Stomach (tissue), 9 donors: ENCODE measurements around the gene IRF2BP2. TPM values are rescaled to one million over a fixed set of nuclear protein-coding genes. Genes with fewer than 3 reads are reported as not detected.
A peak's percentile ranks its signal among the peaks of the same experiment; 100 is the strongest.

ENCODE experiments used
- DNase-seq, 2 donors: peaks; one replicate each; pipeline versions ENCODE4 v3.0.0 to v3.0.0-alpha.2; 2013 to 2019
- H3K27ac ChIP-seq, 5 donors: fragments of 200-600 bp in 4 of 5; sonication (generic) in 4 of 5; one replicate each; pipeline ENCODE4 v1.5.1; 2013 to 2019; ENCODE audit warnings: mild to moderate bottlenecking in 1 of 5, moderate library complexity in 1 of 5
- H3K27me3 ChIP-seq, 3 donors: fragments of 200-600 bp; sonication (generic); one replicate each; pipeline ENCODE4 v1.5.1; 2017 to 2019; ENCODE audit warnings: mixed run types in 1 of 3
- H3K36me3 ChIP-seq, 4 donors: fragments of 200-600 bp; sonication (generic); 1 replicate in 3 of 4; 2 replicates in 1 of 4; pipeline ENCODE4 v1.5.1; 2016 to 2019
- H3K4me1 ChIP-seq, 4 donors: fragments of 200-600 bp; sonication (generic); one replicate each; pipeline ENCODE4 v1.5.1; 2016 to 2019
- H3K4me3 ChIP-seq, 4 donors: fragments of 200-600 bp; sonication (generic) in 3 of 4; one replicate each; pipeline ENCODE4 v1.5.1; 2016 to 2019; ENCODE audit warnings: mild to moderate bottlenecking in 1 of 4
- H3K9me3 ChIP-seq, 4 donors: fragments of 200-600 bp; sonication (generic); one replicate each; pipeline ENCODE4 v1.5.1; 2016 to 2019
- EP300 ChIP-seq: sonication (generic); formaldehyde crosslinking; IDR thresholded peaks from one replicate; pipeline ENCODE4 v1.6.1; 2017; ENCODE audit warnings: antibody characterized with exemption
- POLR2A ChIP-seq, 4 donors: fragments of 450-650 bp; IDR thresholded peaks; one replicate each; pipeline ENCODE4 v1.6.1; 2016; ENCODE audit warnings: antibody characterized with exemption in 4 of 4, control low read depth in 2 of 4, mild to moderate bottlenecking in 1 of 4, moderate library complexity in 1 of 4
- POLR2AphosphoS5 ChIP-seq, 3 donors: sonication (generic); formaldehyde crosslinking; IDR thresholded peaks; one replicate each; pipeline ENCODE4 v1.6.1; 2016; ENCODE audit warnings: antibody characterized with exemption in 3 of 3
- WGBS, 5 donors: extraction: QIAGEN DNeasy Blood & Tissue Kit in 3 of 5; methylation state at CpG; one replicate each; pipeline versions ENCODE4 v1.1.5 to v1.1.7; 2013 to 2018; 5-methylcytosine and 5-hydroxymethylcytosine counted together
- intact Hi-C: fragments of 100-400 bp; cut with DNase I; formaldehyde crosslinking; loops from one replicate; pipeline ENCODE4 v1.15.1; 2023; ENCODE audit warnings: low total_unique reads
- polyA plus RNA-seq, 3 donors: library from polyadenylated mRNA; stranded (reverse); fragments of 200-250 nt; gene quantifications; one replicate each; pipeline ENCODE4 v1.2.3, GENCODE V29; 2013
- total RNA-seq, 5 donors: library from RNA; depleted of rRNA; stranded (reverse); fragments of >200 nt; gene quantifications; one replicate each; pipeline versions ENCODE4 v1.1.0 to v1.2.3, GENCODE V29; 2014 to 2016
- TF ChIP-seq, protein P1 (sequence below), 7 experiments: fragments of 450-650 bp in 4 of 7; fragments of 200-600 bp in 3 of 7; sonication (generic) in 3 of 7; IDR thresholded peaks; one replicate each; pipeline ENCODE4 v1.5.1; 2016 to 2019; ENCODE audit warnings: antibody characterized with exemption in 7 of 7, control low read depth in 2 of 7, mild to moderate bottlenecking in 1 of 7
- donor health status: healthy with polysubstance abuse.
- donor health status: Bipolar disorder and iron deficiency.
- donor health status: healthy.

IRF2BP2 gene
- total and polyA plus RNA-seq, 8 donors, result 39.6 to 218 (median 63.1) TPM

DNA sequence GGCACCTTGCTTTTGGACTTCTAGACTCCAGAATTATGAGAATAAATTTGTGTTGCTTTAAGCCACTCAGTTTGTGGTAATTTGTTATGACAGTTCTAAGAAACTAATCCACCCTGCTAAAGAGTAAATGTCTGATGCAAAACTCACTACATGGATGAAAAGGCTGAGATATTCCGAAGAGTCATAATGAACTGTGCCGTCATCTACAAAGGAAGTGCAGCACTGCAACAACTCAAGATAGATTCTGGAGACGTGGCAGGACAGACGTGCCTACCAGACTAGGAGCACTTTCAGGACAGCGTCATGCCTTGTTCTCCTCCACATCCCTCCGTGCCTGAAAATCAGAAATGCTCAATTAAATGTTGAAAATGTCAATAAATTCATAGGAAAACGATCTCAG lies 24.4 kb upstream of the IRF2BP2 start:
- Histone ChIP-seq H3K4me1 (peaks cover 0 to 12% (median 11%) of the 10 kb centered on the region in 4 donors), H3K27me3 (no peaks in the 10 kb centered on the region), H3K9me3 (no peaks in the 10 kb centered on the region), H3K27ac (no peak overlapping the region), H3K36me3 (no peaks in the 10 kb centered on the region), H3K4me3 (no peak overlapping the region)
- DNase-seq, result no peak
- intact Hi-C loops, result no loop called here
- 81 to 93% (median 89%) methylated on average over 7 of the region's 7 CpGs for WGBS, 5 donors
- no peak for TF ChIP-seq POLR2AphosphoS5 (IDR thresholded peaks at IDR 0.05)
- no peak for TF ChIP-seq EP300
- no peak for TF ChIP-seq POLR2A (IDR thresholded peaks at IDR 0.05)
- TF ChIP-seq, protein P1, sequence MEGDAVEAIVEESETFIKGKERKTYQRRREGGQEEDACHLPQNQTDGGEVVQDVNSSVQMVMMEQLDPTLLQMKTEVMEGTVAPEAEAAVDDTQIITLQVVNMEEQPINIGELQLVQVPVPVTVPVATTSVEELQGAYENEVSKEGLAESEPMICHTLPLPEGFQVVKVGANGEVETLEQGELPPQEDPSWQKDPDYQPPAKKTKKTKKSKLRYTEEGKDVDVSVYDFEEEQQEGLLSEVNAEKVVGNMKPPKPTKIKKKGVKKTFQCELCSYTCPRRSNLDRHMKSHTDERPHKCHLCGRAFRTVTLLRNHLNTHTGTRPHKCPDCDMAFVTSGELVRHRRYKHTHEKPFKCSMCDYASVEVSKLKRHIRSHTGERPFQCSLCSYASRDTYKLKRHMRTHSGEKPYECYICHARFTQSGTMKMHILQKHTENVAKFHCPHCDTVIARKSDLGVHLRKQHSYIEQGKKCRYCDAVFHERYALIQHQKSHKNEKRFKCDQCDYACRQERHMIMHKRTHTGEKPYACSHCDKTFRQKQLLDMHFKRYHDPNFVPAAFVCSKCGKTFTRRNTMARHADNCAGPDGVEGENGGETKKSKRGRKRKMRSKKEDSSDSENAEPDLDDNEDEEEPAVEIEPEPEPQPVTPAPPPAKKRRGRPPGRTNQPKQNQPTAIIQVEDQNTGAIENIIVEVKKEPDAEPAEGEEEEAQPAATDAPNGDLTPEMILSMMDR (IDR thresholded peaks at IDR 0.05), result no peak

DNA sequence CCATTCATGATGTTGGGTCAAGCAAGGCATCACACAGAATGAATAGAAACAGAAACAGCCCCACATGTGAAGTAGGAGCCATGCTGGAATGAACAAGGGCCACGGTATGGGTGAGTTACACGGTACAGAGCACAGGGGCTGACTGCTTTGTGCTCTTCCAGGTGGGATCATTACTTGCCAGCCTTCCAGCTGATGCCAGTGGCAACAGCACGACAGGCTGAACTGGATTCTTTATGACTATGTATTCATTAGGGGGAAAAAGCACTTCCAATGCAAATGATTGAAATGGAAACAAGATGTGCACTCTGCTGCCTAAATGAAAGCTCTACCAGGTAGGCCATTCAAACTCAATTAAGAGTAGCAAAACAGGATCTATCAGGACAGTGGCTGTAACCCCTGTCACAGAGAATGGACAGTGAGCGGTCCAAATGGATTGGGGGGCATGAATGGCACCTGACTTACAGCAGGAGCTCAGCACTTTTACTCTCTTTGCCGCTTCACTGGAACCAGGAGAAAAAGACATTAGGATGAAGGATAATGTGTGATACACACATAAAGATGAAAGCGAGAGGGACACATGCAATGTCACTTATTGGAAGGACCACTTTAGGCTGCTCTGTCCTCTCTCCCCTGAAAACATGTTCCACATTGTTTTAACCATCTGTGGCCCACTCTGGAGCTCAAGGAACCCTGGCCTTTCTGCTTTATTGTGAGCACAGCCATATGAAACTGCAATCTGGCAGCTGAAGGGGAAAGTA lies 23.4 kb upstream of the IRF2BP2 start:
- 92 to 94% (median 94%) methylated on average over 6 of the region's 6 CpGs for WGBS, 5 donors
- no peak for TF ChIP-seq EP300
- TF ChIP-seq POLR2A (IDR thresholded peaks at IDR 0.05), result no peak
- TF ChIP-seq, protein P1 (IDR thresholded peaks at IDR 0.05), result no peak
- no peak for TF ChIP-seq POLR2AphosphoS5 (IDR thresholded peaks at IDR 0.05)
- DNase-seq, result no peak

DNA sequence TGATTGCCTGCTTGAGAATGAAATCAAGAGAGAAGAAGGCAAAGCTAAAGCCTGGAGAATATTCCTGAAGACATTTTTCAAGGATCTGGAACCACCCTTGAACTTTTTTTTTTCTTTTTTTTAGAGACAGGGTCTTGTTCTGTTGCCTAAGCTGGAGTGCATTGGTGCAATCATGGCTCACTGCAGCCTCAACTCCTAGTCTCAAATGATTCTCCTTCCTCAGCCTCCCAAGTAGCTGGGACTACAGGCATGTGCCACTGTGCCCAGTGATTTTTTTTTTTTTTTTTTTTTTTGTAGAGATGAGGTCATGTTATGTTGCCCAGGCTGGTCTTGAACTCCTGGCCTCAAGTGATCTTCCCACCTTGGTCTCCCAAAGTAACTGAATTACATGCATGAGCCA lies 22.2 kb upstream of the IRF2BP2 start:
- intact Hi-C loops, result no loop called here
- H3K4me1 ChIP-seq, result peaks cover 4 to 16% (median 5%) of the 10 kb centered on the region in 4 donors
- TF ChIP-seq, protein P1 (IDR thresholded peaks at IDR 0.05), result no peak
- TF ChIP-seq POLR2A (IDR thresholded peaks at IDR 0.05) (no peak), EP300 (no peak), POLR2AphosphoS5 (IDR thresholded peaks at IDR 0.05) (no peak)
- no peaks in the 10 kb centered on the region for H3K36me3 ChIP-seq
- no peak for DNase-seq
- H3K9me3 ChIP-seq, result no peaks in the 10 kb centered on the region
- H3K27ac ChIP-seq, result peak overlapping the region in 3 of 5 donors; percentile 50 to 64 (median 56)
- H3K4me3 ChIP-seq, result no peak overlapping the region
- H3K27me3 ChIP-seq, result no peaks in the 10 kb centered on the region

More for the DNA sequence above, 23.4 kb upstream of the IRF2BP2 start:
- no peaks in the 10 kb centered on the region for H3K27me3 ChIP-seq
- no peaks in the 10 kb centered on the region for H3K9me3 ChIP-seq
- intact Hi-C loops, result no loop called here
- H3K36me3 ChIP-seq, result no peaks in the 10 kb centered on the region
- H3K4me1 ChIP-seq, result peaks cover 0 to 9% (median 3%) of the 10 kb centered on the region in 4 donors
- H3K27ac ChIP-seq, result no peak overlapping the region
- no peak overlapping the region for H3K4me3 ChIP-seq

DNA sequence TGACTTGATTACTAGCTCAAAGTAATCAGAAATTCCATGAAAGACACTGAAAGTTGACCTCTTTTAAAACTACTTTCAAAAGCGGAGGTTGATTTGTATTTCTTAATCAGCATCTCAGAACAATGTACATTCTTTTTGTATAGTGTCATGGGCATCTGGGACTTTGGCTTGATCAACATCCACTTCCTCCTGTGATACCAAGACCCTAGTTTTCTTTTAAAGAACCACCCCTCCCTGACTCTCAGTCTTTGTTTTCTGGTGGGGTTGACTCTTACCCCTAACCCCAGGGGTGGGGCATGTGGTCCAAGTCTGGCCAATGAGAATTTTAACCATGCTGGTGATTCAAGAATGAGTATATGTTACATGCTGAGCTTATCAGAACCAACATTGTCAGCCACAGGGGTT lies 21.7 kb upstream of the IRF2BP2 start:
- DNase-seq, result peak in 1 of 2 donors; percentile 78
- H3K9me3 ChIP-seq, result no peaks in the 10 kb centered on the region
- 27 to 50% (median 34%) methylated on average over 1 of the region's 1 CpG for WGBS, 5 donors
- no peaks in the 10 kb centered on the region for H3K27me3 ChIP-seq
- peak overlapping the region in 3 of 5 donors; percentile 50 to 64 (median 56) for H3K27ac ChIP-seq
- no peak for TF ChIP-seq POLR2A (IDR thresholded peaks at IDR 0.05)
- TF ChIP-seq, protein P1 (IDR thresholded peaks at IDR 0.05), result no peak
- TF ChIP-seq EP300, result no peak
- TF ChIP-seq POLR2AphosphoS5 (IDR thresholded peaks at IDR 0.05), result peak in 1 of 3 donors; percentile 35
- intact Hi-C loops, result no loop called here
- peaks cover 4 to 16% (median 5%) of the 10 kb centered on the region in 4 donors for H3K4me1 ChIP-seq
- H3K4me3 ChIP-seq, result no peak overlapping the region
- H3K36me3 ChIP-seq, result no peaks in the 10 kb centered on the region
